ENCODE data around the gene SLC25A34.
"Not testable (repeated sequence)": the region's sequence is repeated elsewhere in the genome, so short reads cannot be mapped to it uniquely, and the experiment has no call there.

The SLC25A34 gene

DNA sequence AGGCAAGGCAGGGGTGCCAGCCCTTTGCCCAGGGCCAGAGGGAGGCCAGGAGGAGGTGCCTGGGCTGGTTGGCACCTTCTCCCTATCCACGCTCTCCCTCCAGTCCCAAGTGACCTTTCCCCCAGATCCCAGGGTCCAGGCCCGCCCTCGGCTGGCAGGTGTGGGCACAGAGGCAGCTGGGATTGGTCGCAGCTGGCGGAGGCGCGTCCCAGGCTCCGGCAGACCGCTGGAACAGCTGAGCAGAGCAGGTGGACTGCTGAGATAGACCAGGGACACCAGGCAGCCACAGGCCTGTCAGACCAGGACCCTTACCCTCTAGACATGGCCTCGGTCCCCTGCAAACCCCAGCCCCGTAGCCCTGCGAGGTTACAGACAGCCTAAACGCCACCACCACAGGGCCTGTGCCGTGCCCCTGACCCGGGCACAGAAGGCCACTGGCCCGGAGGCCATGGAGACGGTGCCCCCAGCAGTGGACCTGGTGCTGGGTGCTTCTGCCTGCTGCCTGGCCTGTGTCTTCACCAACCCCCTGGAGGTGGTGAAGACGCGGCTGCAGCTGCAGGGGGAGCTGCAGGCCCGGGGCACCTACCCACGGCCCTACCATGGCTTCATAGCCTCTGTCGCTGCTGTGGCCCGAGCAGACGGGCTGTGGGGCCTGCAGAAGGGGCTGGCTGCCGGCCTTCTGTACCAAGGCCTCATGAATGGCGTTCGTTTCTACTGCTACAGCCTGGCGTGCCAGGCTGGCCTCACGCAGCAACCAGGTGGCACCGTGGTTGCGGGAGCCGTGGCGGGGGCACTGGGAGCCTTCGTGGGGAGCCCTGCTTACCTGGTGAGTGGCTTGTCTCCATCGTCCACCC, at the start of gene SLC25A34:
Gene SLC25A34, plus strand, starts transcription at position 221 of the 854 bp plus-strand sequence. Its CDS starts 228 bp downstream, at position 449.
- Histone ChIP-seq H3K9ac (ENCODE audit: low read depth, low read length) (no peak within 1 kb of the TSS), H3K36me3 (ENCODE audit: insufficient read depth, low read length) (no peaks in the 10 kb centered on the region), H3K9me3 (ENCODE audit: control insufficient read depth, insufficient read depth, low read length) (no peaks in the 10 kb centered on the region), H3K4me1 (ENCODE audit: insufficient read depth, low read length) (no peaks in the 10 kb centered on the region; the same call in 1 of the 2 replicates)

- Histone ChIP-seq H3K9me3 (ENCODE audit: control insufficient read depth, insufficient read depth, low read length) (no peaks in the 10 kb centered on the region), H3K9ac (ENCODE audit: low read depth, low read length) (no peak overlapping the region), H3K4me1 (ENCODE audit: insufficient read depth, low read length) (0 out of 2 replicates have a peak, but pooled peaks cover 6% of the 10 kb centered on the region), H3K36me3 (ENCODE audit: insufficient read depth, low read length) (peaks cover 3% of the 10 kb centered on the region; the same call in 1 of the 2 replicates)
Measured at GRCh38 chr1:15687446-15687845, 48.6 kb upstream of the SLC25A34 start.

DNA sequence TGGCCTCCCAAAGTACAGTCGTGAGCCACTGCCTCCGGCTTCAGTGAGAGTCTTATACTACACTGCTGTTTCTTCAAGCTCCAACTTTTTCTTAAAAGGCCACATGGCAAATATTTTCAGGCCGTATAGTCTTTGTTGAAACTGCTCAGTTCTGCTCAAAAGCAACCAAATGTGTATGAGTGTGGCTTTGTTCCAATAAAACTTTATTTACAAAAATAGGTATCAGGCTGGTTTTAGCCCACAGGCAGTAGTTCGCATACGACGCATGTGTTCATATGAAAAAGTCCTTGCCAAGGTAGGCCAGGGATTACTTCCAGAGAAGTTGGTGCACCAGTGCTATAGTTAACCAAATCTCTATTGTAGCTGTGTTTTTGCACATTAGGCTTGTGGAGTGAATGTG, 45.7 kb upstream of the SLC25A34 start:
- H3K9me3 ChIP-seq (ENCODE audit: control insufficient read depth, insufficient read depth, low read length): no peaks in the 10 kb centered on the region

GRCh38 chr1:15691434-15692032, 44.5 kb upstream of the SLC25A34 start:
- Histone ChIP-seq H3K9ac (ENCODE audit: low read depth, low read length) (no peak overlapping the region), H3K9me3 (ENCODE audit: control insufficient read depth, insufficient read depth, low read length) (no peaks in the 10 kb centered on the region), H3K4me1 (ENCODE audit: insufficient read depth, low read length) (no peaks in the 10 kb centered on the region), H3K36me3 (ENCODE audit: insufficient read depth, low read length) (peaks cover 3% of the 10 kb centered on the region; the same call in 1 of the 2 replicates)

More for the DNA sequence above, 45.7 kb upstream of the SLC25A34 start:
- 0 out of 2 replicates have a peak, but pooled peaks cover 6% of the 10 kb centered on the region for H3K4me1 ChIP-seq (ENCODE audit: insufficient read depth, low read length)
- no peak overlapping the region for H3K9ac ChIP-seq (ENCODE audit: low read depth, low read length)
- peaks cover 3% of the 10 kb centered on the region; the same call in 1 of the 2 replicates for H3K36me3 ChIP-seq (ENCODE audit: insufficient read depth, low read length)

DNA sequence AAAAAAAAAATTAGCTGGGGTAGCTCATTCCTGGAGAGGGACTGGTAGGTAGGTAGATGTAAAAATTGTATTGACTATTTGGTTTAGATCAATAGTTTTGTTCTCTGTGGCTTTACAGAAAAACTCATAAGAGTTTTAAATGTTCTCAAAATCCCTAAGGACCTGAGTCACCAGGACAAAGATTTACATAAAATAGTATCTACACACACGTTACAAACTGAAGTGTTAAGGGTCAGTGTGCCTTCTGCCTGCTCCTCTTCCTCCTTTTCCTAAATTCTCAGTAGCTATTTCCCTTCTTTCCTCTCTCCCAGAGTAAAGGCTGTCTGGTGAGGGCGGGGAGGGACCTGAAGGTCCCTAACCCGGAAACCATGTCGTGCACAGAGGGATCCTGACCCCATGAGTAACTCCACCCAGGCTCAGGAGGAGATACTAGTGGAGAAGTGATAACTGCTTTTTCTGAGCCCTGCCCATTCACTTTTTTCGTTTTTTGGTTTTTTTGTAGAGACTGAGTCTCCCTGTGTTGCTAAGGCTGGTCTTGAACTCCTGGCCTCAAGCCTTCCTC, 43.9 kb upstream of the SLC25A34 start:
- H3K36me3 ChIP-seq (ENCODE audit: insufficient read depth, low read length): peaks cover 3% of the 10 kb centered on the region; the same call in 1 of the 2 replicates
- H3K9ac ChIP-seq (ENCODE audit: low read depth, low read length): no peak overlapping the region
- no peaks in the 10 kb centered on the region for H3K4me1 ChIP-seq (ENCODE audit: insufficient read depth, low read length)

DNA sequence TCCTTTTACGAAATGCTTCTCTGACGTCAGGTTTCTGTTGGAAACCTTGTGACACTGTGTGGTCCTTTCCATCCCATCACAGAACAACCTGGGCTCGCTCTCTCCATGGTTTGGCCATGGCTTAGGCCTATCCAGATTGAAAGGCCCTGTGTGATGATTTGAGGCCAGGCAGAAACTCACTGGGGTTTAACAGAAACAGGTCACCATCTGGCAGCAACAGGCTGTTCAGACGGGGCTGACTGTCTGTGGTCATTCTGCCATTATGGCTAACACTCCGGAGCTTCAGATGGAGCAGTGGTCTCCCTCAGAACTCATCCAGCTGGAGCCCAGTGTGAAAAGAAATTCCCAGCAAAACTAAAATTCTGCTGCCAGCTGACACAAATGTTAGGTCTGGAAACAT, 42.7 kb upstream of the SLC25A34 start:
- peaks cover 3% of the 10 kb centered on the region; the same call in 1 of the 2 replicates for H3K36me3 ChIP-seq (ENCODE audit: insufficient read depth, low read length)
- H3K9ac ChIP-seq (ENCODE audit: low read depth, low read length): no peak overlapping the region
- H3K4me1 ChIP-seq (ENCODE audit: insufficient read depth, low read length): no peaks in the 10 kb centered on the region
- no peaks in the 10 kb centered on the region for H3K9me3 ChIP-seq (ENCODE audit: control insufficient read depth, insufficient read depth, low read length)

More for the DNA sequence above, 43.9 kb upstream of the SLC25A34 start:
- H3K9me3 ChIP-seq (ENCODE audit: control insufficient read depth, insufficient read depth, low read length): no peaks in the 10 kb centered on the region

DNA sequence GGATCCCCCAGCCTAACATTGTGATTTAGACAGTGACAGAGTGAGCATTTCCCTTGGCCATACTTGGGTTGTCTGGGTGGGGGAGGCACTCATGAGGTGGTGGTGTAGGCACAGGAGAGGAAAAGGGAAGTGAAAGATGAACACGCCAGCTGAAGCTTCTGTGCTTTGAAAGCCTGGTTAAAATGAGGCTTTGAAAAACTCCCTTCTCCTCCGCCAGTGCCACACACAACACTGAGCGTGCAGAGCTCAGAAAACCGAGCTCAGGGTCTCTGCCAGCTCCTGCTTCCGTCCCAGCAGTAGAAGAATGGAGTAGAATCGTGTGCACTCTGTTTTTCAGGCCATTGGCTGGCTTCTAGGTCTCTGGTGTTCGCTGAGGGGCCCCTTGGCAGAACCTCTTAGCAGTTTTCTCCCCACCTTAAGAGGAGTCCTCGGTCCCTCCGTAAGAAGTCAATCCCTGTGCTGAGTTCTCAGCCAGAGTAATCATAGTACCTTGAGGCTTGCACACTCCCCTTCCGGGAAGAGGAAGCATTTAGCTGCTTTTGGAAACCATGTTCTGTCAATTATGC, 39.0 kb upstream of the SLC25A34 start:
- H3K4me1 ChIP-seq (ENCODE audit: insufficient read depth, low read length): no peaks in the 10 kb centered on the region
- no peaks in the 10 kb centered on the region for H3K36me3 ChIP-seq (ENCODE audit: insufficient read depth, low read length)
- no peaks in the 10 kb centered on the region for H3K9me3 ChIP-seq (ENCODE audit: control insufficient read depth, insufficient read depth, low read length)
- no peak overlapping the region for H3K9ac ChIP-seq (ENCODE audit: low read depth, low read length)

GRCh38 chr1:15698201-15698600, 37.9 kb upstream of the SLC25A34 start:
- Histone ChIP-seq H3K36me3 (ENCODE audit: insufficient read depth, low read length) (no peaks in the 10 kb centered on the region), H3K9me3 (ENCODE audit: control insufficient read depth, insufficient read depth, low read length) (no peaks in the 10 kb centered on the region), H3K4me1 (ENCODE audit: insufficient read depth, low read length) (0 out of 2 replicates have a peak, but pooled peaks cover under 1% of the 10 kb centered on the region), H3K9ac (ENCODE audit: low read depth, low read length) (no peak overlapping the region)

DNA sequence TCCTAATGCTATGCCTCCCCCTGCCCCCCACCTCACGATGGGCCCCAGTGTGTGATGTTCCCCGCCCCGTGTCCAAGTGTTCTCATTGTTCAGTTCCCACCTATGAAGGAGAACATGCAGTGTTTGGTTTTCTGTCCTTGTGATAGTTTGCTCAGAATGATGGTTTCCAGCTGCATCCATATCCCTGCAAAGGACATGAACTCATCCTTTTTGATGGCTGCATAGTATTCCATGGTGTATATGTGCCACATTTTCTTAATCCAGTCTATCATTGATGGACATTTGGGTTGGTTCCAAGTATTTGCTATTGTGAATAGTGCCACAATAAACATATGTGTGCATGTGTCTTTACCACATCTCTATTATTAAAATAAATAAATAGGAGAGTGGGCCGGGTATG, 36.7 kb upstream of the SLC25A34 start:
- not testable (repeated sequence) for H3K9ac ChIP-seq (ENCODE audit: low read depth, low read length); H3K9me3 ChIP-seq (ENCODE audit: control insufficient read depth, insufficient read depth, low read length); H3K36me3 ChIP-seq (ENCODE audit: insufficient read depth, low read length); H3K4me1 ChIP-seq (ENCODE audit: insufficient read depth, low read length)

DNA sequence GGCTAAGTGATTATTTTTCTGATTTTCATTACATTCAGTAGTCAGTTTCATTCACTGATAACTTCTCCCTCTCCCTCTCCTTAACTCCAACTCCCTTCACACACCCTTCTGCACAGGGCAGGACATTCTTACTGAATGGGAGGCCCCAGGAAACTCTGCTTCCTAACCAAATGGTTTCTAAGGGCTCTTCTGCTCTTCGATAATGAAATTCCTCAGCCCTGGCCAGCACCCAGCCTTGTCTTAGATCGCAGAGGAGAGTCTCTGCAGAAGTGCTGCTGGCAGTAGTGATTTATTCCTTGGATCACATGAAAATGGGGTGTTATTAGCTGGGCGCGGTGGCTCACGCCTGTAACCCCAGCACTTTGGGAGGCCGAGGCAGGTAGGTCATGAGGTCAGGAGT, 35.5 kb upstream of the SLC25A34 start:
- Histone ChIP-seq H3K4me1 (ENCODE audit: insufficient read depth, low read length) (0 out of 2 replicates have a peak, but pooled peaks cover 4% of the 10 kb centered on the region), H3K9ac (ENCODE audit: low read depth, low read length) (no peak overlapping the region)

DNA sequence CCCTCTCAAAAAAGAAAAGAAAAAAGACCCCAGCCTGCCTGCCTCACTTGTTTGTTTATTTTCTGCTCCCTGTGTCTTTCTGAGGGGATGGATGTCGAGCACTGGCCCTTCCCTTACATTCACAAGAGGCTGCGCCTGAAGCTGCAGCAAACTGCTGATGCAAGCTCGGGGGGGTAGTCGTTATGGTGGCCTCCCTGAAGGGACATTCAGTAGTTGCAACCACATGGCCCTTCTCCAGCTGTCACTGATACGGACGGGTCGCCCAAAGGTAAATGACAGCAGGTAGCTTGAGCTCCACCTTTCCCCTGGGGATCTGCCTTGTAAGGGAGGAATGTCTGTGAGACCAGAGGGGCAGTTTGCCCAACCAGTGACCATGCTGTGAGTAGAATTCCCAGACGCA, 34.3 kb upstream of the SLC25A34 start:
- H3K4me1 ChIP-seq (ENCODE audit: insufficient read depth, low read length): 0 out of 2 replicates have a peak, but pooled peaks cover 4% of the 10 kb centered on the region
- H3K9ac ChIP-seq (ENCODE audit: low read depth, low read length): no peak overlapping the region
- no peaks in the 10 kb centered on the region for H3K9me3 ChIP-seq (ENCODE audit: control insufficient read depth, insufficient read depth, low read length)
- no peaks in the 10 kb centered on the region for H3K36me3 ChIP-seq (ENCODE audit: insufficient read depth, low read length)

More for the DNA sequence above, 35.5 kb upstream of the SLC25A34 start:
- Histone ChIP-seq H3K36me3 (ENCODE audit: insufficient read depth, low read length) (no peaks in the 10 kb centered on the region), H3K9me3 (ENCODE audit: control insufficient read depth, insufficient read depth, low read length) (no peaks in the 10 kb centered on the region)

- Histone ChIP-seq H3K9me3 (ENCODE audit: control insufficient read depth, insufficient read depth, low read length) (no peaks in the 10 kb centered on the region), H3K4me1 (ENCODE audit: insufficient read depth, low read length) (0 out of 2 replicates have a peak, but pooled peaks cover 4% of the 10 kb centered on the region), H3K36me3 (ENCODE audit: insufficient read depth, low read length) (no peaks in the 10 kb centered on the region), H3K9ac (ENCODE audit: low read depth, low read length) (no peak overlapping the region)
Measured at GRCh38 chr1:15702722-15703550, 33.1 kb upstream of the SLC25A34 start.

DNA sequence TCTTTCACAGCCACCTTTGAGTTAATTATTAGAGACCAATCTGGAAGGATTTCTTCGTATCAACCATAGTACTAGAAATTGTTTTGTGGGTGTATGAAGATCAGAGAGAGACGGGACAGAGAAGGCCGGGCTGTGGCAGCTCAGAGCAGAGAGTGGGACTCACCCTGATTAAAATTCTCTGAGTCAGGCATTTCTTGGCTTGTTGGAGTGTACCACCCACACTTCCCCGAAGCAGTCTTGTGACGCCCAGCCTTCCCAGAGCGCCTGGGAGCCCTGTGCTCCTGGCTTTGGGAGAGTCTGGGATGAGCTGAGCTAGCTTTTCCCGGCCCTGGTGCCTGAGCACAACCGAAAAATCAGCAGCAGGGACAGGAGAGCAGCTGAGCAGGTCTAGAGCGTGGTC, 32.5 kb upstream of the SLC25A34 start:
- H3K9me3 ChIP-seq (ENCODE audit: control insufficient read depth, insufficient read depth, low read length): no peaks in the 10 kb centered on the region
- H3K9ac ChIP-seq (ENCODE audit: low read depth, low read length): no peak overlapping the region
- no peaks in the 10 kb centered on the region for H3K36me3 ChIP-seq (ENCODE audit: insufficient read depth, low read length)
- H3K4me1 ChIP-seq (ENCODE audit: insufficient read depth, low read length): 0 out of 2 replicates have a peak, but pooled peaks cover 4% of the 10 kb centered on the region

Measured in ES-I3 (cell line).